ENCODE data around the gene NIPBL.

GRCh38 chr5:36946101-36946500 is 69.5 kb downstream of the NIPBL start:
- TF ChIP-seq CTCF (IDR thresholded peaks at IDR 0.05) (no peak), POLR2AphosphoS5 (IDR thresholded peaks at IDR 0.05) (no peak)

Data from breast epithelium (tissue), 3 donors.